ENCODE measurements around the gene EIF1B. TPM values are rescaled to one million over a fixed set of nuclear protein-coding genes. Genes with fewer than 3 reads are reported as not detected.
A peak's percentile ranks its signal among the peaks of the same experiment; 100 is the strongest.

EIF1B gene
- total RNA-seq, 2 experiments from 2014 or later, result 112 to 120 TPM

DNA sequence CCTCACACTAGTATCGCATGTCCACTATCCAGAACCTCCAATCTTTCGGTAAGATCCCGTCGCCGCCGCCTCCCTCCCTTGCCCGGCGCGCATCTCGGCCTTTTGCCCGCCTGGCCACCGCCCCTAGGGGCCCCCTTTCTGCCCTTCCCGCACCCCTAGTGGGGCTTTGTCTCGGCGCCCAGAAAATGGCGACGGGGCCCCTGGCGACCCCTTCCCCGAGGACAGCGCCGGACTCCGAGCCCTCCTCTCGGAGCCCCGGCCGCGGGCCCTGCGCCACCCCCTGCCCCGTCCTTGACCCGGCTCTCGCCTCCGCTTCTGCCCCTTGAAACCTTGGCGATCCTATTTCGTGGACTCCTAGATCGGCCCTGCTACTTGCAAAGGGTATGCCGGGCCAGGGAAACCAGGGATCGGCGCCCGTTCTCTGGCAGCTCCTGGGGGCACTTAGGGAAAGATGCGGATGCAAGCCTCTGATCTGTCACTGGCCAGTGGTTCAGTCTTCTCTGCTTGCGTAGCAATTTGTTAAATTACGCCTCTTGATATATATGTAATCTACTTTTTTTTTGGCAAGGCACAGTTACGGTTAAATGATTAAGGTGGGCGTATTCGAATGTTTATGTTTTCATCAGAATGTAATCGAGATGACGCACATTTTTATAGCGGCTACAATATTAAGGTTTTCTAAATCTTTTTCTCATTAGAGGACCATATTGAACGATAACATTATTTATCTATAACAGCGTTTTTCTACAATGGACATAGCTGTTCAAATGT lies 603 bp downstream of the EIF1B start:
- POLR2A ChIA-PET, result interaction anchor here (1.0 to 2.7 kb wide), 9 partner anchors 12 to 1652 kb away, joined by 3 to 16 read pairs (median 4); partner anchors contain the start of genes CTNNB1, RPL14, RPSA and ULK4
- H3K36me3 Mint-ChIP-seq (ENCODE audit: low read depth), result peaks cover 57% of the 10 kb centered on the region
- H3K27me3 ChIP-seq (ENCODE audit: control insufficient read depth in 1 of 2, insufficient read depth in 2 of 2, low read length in 2 of 2), result no peaks in the 10 kb centered on the region
- H3K4me1 Mint-ChIP-seq (ENCODE audit: low read depth), result peaks cover 50% of the 10 kb centered on the region
- H3K36me3 ChIP-seq (ENCODE audit: insufficient read depth, low read length), result peaks cover 34% of the 10 kb centered on the region
- H3K4me3 Mint-ChIP-seq, result peak overlapping the region; percentile 100
- intact Hi-C loops (cut with DNase I, micrococcal nuclease), result loop anchor here (1.0 to 5.0 kb wide), 9 partner anchors 143 to 1702 kb away; partner anchors contain the start of genes RPSA (in 2 of the 2), ZNF619 (in 1 of the 2) and ZNF621 (in 1 of the 2)
- peak overlapping the region; percentile 91 to 95 for H3K27ac ChIP-seq (ENCODE audit: low read depth in 1 of 2, low read length in 2 of 2)
- H3K4me1 ChIP-seq (ENCODE audit: insufficient read depth, low read length), result peaks cover 11% of the 10 kb centered on the region
- H3K9me3 ChIP-seq (ENCODE audit: control insufficient read depth in 1 of 2, insufficient read depth in 1 of 2, low read length in 2 of 2), result no peaks in the 10 kb centered on the region
- CTCF ChIA-PET, result interaction anchor here (1.1 kb wide), 1 partner anchor 13 kb away, joined by 5 read pairs; no protein-coding TSS in a partner anchor
- TF ChIP-seq, protein P1, sequence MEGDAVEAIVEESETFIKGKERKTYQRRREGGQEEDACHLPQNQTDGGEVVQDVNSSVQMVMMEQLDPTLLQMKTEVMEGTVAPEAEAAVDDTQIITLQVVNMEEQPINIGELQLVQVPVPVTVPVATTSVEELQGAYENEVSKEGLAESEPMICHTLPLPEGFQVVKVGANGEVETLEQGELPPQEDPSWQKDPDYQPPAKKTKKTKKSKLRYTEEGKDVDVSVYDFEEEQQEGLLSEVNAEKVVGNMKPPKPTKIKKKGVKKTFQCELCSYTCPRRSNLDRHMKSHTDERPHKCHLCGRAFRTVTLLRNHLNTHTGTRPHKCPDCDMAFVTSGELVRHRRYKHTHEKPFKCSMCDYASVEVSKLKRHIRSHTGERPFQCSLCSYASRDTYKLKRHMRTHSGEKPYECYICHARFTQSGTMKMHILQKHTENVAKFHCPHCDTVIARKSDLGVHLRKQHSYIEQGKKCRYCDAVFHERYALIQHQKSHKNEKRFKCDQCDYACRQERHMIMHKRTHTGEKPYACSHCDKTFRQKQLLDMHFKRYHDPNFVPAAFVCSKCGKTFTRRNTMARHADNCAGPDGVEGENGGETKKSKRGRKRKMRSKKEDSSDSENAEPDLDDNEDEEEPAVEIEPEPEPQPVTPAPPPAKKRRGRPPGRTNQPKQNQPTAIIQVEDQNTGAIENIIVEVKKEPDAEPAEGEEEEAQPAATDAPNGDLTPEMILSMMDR (IDR thresholded peaks at IDR 0.05), result no peak
- H3K4me3 ChIP-seq (ENCODE audit: low read length), result peak overlapping the region; percentile 93
- no peaks in the 10 kb centered on the region for H3K27me3 Mint-ChIP-seq
- no peaks in the 10 kb centered on the region for H3K9me3 Mint-ChIP-seq
- ATAC-seq (ENCODE audit: poor library complexity), result peak; percentile 18
- peak overlapping the region; percentile 100 for H3K27ac Mint-ChIP-seq
- DNase-seq, result peak in 9 of 14 experiments; percentile 7 to 57 (median 13)

DNA sequence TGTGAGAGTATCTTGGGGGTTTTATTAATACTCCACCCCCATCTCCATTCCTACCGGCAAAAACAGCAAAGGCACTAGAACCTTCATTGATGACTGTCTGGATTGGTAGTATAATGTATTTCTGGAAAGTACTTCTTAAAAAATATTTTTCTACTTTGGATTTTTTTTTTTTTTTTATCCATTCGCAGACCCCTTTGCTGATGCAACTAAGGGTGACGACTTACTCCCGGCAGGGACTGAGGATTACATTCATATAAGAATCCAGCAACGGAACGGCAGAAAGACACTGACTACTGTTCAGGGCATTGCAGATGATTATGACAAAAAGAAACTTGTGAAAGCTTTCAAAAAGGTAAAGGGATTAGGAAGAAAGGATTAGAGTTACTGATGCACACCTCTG lies 1.2 kb downstream of the EIF1B start:
- Histone ChIP-seq H3K27me3 (ENCODE audit: control insufficient read depth in 1 of 2, insufficient read depth in 2 of 2, low read length in 2 of 2) (no peaks in the 10 kb centered on the region), H3K4me3 (ENCODE audit: low read length) (peak overlapping the region; percentile 93), H3K27ac (ENCODE audit: low read depth in 1 of 2, low read length in 2 of 2) (peak overlapping the region; percentile 91 to 95), H3K9me3 (ENCODE audit: control insufficient read depth in 1 of 2, insufficient read depth in 1 of 2, low read length in 2 of 2) (no peaks in the 10 kb centered on the region), H3K36me3 (ENCODE audit: insufficient read depth, low read length) (peaks cover 36% of the 10 kb centered on the region), H3K4me1 (ENCODE audit: insufficient read depth, low read length) (peaks cover 11% of the 10 kb centered on the region)
- peaks cover 57% of the 10 kb centered on the region for H3K36me3 Mint-ChIP-seq (ENCODE audit: low read depth)
- H3K27ac Mint-ChIP-seq, result peak overlapping the region; percentile 100
- peaks cover 50% of the 10 kb centered on the region for H3K4me1 Mint-ChIP-seq (ENCODE audit: low read depth)
- intact Hi-C loops (cut with DNase I, micrococcal nuclease), result loop anchor here in 1 of 2 experiments (5.0 kb wide), 3 partner anchors 892 to 1702 kb away; partner anchors contain the start of gene RPSA
- DNase-seq (peak in 1 of 14 experiments; percentile 24), ATAC-seq (ENCODE audit: poor library complexity) (no peak)
- H3K27me3 Mint-ChIP-seq, result no peaks in the 10 kb centered on the region
- H3K9me3 Mint-ChIP-seq, result no peaks in the 10 kb centered on the region
- ChIA-PET POLR2A (interaction anchor here (1.0 to 2.7 kb wide), 3 partner anchors 146 to 888 kb away, joined by 3 to 14 read pairs (median 4); partner anchors contain the start of genes CTNNB1 and ZNF621), CTCF (no interaction called here)
- TF ChIP-seq, protein P1 (IDR thresholded peaks at IDR 0.05), result no peak
- H3K4me3 Mint-ChIP-seq, result peak overlapping the region; percentile 100

DNA sequence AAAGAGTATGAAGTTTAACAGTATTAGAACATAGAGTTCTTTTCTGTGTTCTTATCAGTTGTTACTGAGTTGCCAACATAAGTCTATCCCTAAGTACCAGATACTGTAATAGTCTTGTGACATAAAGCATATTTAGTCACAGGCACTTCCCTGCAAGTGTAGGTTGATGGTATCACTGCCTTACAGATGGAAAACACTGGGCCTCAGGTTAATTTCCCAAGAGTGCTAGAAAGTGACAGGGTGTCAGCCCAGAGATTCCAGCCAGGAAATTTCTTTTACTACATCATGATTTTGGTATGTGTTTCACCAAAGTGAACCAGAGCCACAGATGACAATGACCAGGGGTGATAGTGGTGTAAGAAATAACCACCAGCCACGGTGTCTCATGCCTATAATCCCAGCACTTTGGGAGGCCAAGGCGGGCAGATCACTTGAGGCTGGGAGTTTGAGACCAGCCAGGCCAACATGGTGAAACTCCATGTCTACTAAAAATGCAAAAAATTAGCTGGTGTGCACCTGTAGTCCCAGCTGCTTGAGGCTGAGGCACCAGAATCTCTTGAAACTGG lies 3.2 kb downstream of the EIF1B start:
- peaks cover 60% of the 10 kb centered on the region for H3K36me3 Mint-ChIP-seq (ENCODE audit: low read depth)
- H3K27me3 ChIP-seq (ENCODE audit: control insufficient read depth in 1 of 2, insufficient read depth in 2 of 2, low read length in 2 of 2), result no peaks in the 10 kb centered on the region
- H3K36me3 ChIP-seq (ENCODE audit: insufficient read depth, low read length), result peaks cover 38% of the 10 kb centered on the region
- intact Hi-C loops (cut with DNase I, micrococcal nuclease), result loop anchor here in 1 of 2 experiments (5.0 kb wide), 3 partner anchors 890 to 1700 kb away; partner anchors contain the start of gene RPSA
- H3K9me3 Mint-ChIP-seq, result no peaks in the 10 kb centered on the region
- CTCF ChIA-PET, result interaction anchor here (2.3 kb wide), 1 partner anchor 121 kb away, joined by 6 read pairs; no protein-coding TSS in a partner anchor
- DNase-seq, result no peak
- no peaks in the 10 kb centered on the region for H3K27me3 Mint-ChIP-seq
- no peaks in the 10 kb centered on the region for H3K9me3 ChIP-seq (ENCODE audit: control insufficient read depth in 1 of 2, insufficient read depth in 1 of 2, low read length in 2 of 2)
- H3K4me3 Mint-ChIP-seq, result peak overlapping the region; percentile 1
- H3K4me1 Mint-ChIP-seq (ENCODE audit: low read depth), result peaks cover 53% of the 10 kb centered on the region
- POLR2A ChIA-PET, result no interaction called here
- no peak overlapping the region for H3K27ac ChIP-seq (ENCODE audit: low read depth in 1 of 2, low read length in 2 of 2)
- H3K27ac Mint-ChIP-seq, result peak overlapping the region; percentile 62
- no peak for ATAC-seq (ENCODE audit: poor library complexity)
- TF ChIP-seq, protein P1 (IDR thresholded peaks at IDR 0.05), result no peak
- H3K4me1 ChIP-seq (ENCODE audit: insufficient read depth, low read length), result peaks cover 11% of the 10 kb centered on the region
- H3K4me3 ChIP-seq (ENCODE audit: low read length), result no peak overlapping the region
